ENCODE data around the gene IL26. TPM values are rescaled to one million over a fixed set of nuclear protein-coding genes. Genes with fewer than 3 reads are reported as not detected.

Gene IL26, protein sequence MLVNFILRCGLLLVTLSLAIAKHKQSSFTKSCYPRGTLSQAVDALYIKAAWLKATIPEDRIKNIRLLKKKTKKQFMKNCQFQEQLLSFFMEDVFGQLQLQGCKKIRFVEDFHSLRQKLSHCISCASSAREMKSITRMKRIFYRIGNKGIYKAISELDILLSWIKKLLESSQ
- polyA plus RNA-seq (ENCODE audit: insufficient read length) = not detected

DNA sequence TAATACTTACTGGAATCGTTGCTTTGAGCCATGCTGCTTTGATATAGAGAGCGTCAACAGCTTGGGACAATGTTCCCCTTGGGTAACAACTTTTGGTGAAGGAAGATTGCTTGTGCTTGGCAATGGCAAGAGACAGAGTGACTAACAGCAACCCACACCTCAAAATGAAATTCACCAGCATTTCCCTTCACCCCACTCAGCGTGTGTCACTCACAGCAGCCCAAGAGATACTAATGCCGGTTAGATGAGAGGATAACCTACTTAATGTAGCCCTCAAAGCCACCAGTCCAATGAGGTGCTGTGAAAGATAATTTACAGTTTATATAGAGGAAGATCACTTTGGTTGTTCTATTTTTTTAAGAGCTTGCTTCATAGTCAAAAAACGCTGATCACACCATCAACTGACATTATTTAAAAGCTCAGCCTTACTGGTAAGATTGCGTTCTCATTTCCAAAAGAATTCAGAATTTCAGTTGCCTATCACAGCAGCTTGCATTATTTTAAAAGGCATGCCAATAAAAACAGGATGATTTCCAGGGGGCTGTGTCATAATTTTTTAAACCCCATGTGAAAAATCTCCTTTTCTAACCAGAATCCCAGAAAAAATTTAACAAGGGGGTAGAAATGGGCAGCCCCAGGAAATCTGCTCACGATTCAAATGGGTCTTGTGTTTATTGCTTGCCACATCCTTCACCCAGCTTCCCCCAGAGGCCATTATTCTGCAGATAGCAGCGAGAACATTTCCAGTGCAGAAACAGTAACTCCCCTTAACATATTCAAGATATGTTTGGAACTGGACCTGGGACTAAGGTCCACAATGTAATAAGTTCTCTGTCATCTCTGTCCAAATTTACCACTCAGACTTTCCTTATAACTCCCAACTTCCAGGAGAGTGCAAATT, at the start of gene IL26:
TSS of gene IL26 (minus strand) at position 235 of the 901 bp plus-strand sequence. CDS start at position 181, 54 bp downstream.
- DNase-seq = no peak

DNA sequence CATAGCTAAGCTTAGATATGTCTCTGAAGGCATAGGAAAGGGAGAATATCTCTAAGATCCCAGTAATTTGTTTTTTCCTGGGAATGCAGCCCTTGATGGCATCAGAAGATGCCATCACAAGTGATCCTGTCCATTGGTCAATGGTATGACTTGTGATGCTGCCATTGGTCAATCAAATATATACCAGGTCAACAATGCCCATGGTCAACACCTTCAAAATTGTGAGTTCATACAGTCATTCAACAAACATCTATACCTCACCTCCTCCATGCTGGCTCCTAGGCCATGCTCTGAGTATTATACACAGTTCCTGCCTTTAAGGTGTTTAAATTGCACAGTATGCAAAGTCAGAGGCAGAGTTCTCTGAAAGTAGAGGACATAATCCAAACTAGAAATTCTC, 47.1 kb upstream of the IL26 start:
- no peak for DNase-seq

DNA sequence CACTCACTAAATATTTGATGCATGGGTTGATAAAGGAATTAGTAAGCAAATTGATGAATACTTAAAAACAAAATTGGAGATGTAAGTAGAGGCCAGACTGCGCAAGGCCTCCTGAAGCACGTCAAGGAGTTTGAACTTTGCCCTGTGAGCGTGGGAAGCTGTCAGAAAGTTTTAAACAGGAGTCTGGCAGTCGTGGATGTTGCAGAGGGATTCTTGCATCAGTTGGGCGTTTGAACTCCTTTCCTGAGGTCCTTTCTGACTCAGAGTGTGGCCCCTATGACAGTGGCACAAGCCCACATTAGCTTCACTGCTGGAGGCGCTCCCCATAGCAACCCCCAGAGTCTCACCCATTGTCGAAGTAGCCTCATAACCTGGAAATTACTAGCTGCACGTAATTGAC, 45.7 kb upstream of the IL26 start:
- DNase-seq = no peak

DNA sequence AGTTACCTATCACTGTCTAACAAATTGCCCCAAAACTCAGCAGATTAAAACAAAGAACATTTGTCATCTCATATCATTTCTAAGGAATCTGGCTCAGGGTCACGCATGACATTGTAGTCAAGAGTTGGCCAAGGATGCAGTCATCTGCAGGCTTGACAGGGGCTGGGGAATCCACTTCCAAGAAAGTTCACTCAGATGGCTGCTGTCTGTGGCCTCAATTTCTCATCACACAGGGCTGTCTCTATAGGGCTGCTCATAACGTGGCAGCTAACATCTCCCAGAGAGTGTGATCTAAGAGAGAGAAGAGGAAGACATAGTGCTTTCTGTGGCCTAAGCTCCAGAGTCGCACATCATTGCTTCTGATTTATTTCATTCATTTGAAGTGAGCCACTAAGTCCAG, 44.7 kb upstream of the IL26 start:
- DNase-seq = no peak

DNA sequence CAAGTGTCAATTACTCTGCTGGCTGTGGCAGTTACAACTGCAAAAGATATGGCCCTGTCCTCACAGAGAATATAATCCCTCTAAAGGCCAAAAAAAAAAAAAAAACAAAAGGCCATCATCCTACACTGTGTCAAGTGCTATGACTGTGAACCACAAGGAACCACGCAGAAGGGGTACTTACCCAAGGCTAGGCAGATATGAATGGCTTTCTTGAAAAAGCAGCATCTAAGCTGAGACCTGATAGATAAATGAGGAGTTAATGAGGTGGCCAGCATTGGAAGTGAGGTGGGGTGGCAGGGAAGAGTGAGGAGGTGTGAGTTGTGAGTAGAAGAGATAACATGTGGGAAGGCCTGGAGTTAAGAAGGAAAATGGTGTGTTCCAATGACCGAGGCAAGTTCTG, 44.2 kb upstream of the IL26 start:
- no peak for DNase-seq

DNA sequence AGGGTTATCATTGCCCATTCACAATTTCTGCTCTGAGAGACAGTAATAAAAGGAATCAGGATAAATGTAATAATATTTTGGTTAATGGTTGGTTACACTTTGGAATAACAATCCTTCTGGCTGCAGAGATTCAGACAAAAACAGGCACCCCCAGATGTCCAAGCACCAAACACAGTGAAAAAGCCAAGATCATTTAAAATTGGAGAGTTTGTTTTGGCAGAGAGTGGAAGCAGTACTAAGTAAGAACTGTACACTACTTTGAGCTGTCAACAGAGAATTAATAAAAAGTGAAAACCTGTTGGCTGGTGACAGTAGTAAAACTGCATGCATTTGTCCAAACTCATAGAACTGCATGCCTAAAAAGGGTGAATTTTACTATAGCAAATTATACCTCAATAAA, 43.4 kb upstream of the IL26 start:
- DNase-seq = no peak

DNA sequence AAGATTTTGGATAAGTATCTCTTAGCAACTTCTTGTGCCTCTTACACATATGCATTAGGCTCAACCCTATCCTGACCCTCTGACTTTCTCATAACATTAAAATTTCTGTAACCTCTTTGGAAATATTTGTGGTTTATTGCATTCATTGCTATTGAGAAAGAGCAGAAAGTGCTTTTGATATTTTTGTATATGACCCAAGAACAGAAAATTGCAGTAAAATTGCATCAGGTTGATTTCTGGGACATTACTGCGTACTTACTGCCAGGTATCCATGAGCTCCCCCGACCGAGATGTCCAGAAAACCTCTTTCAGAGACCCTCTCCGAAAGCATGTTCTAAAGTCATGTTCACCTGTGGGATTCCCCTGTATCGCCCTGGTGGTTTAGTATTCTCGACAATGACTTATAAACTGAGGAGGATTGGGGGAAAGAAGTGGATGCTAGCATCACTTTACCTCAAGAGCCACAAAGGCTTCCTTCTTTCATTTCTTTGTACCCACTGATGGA, 42.3 kb upstream of the IL26 start:
- DNase-seq = no peak

DNA sequence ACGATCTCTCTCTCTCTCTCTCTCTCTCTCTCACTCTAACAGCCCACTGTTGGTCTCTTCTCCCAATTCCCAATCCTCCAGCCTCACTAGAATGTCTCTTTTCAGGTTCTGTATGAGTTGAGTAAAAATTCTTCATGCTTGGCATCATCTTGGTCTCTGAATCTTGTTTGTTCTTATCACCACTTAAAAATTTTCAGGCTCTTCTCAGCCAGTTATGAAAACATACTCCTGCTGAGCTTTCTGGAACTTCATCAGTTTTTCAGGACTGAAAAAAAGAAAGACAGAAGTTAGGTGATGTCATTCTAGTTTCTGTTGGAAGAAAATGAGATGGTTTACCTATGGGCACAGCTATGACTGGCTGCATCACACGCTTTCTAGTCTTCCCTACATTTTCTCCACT, 39.2 kb upstream of the IL26 start:
- no peak for DNase-seq

DNA sequence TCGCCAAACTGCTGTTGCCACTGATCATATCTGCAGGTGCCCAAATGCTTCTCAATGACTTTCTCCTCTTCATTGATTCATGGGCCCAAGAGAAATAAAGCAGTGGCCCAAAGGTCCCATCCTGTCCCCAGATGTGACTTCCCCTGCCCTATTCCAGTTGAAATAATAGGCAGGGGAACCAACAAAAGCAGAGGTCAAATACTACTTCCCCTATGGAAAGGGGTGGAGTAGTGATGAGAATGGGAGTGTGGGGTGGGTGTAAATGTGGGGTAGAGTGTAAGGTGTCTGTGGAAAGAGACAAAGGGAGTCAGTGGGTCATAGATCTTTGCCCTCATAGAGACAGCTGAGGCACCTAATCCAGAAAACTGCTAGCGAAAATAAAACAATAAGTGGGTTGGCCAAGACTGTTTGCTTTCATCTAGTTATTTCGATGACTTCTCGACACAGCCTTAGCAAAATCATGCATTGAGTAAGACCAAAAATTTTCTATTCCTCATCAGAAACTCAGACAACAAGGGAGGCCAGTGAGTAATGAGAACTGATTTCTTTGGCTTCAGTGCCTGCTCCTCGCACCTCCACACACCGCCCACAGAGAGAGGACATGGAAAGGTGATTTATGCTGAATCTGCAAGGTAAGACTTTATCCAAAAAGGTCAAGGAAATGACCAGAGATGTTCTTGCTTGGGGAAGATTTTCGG, 38.7 kb upstream of the IL26 start:
- DNase-seq = no peak

DNA sequence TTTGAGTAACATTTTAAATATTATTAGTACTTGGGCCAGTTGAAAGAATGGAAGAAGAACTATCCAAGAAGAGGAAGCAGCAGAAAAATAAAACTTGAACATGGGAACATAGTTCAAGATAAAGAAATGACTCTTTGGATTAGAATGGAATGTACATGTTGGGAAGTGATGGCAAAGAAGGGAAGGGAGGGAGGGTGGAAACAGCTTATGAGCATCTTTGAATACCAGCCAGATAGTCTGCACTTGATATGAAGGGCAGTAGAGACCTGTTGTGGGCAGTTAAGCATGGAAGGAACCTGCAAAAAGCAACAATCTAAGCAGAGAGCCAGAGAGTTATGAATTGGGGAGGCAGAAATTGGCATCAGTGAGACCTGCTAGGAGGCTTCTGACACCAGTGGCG, 37.8 kb upstream of the IL26 start:
- no peak for DNase-seq

DNA sequence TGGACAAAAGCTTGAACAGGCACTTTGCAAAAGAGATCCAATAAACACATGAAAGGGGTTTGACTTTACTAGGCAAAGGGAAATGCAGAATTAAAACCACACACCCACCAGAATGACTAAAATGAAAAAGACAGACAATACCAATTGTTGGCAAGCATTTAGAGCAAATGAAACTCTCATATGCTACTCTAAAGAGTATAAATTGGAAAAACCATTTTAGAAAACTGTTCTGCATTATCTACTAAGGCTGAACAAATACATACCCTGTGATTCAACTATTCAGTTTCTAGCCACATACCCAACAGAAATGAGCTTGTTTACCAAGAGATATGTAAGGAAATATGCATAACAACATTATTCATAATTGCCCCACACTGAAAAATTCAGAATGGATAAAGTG, 36.3 kb upstream of the IL26 start:
- DNase-seq = no peak

DNA sequence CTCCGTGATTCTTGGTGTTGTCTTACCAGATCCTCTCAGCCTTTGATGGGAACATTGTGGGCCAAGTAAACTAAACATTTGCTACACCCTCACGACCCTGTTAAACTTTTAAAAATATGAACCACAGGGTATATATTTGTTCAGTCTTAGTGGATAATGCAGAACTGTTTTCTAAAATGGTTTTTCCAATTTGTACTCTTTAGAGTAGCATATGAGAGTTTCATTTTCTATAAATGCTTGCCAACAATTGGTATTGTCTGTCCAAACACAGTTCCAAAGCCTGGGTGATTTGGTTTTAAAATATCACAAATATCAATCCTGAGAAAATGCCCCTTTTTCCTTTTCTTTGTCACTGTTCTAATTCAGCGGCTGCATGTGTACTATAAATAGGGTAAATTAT, 34.5 kb upstream of the IL26 start:
- no peak for DNase-seq

DNA sequence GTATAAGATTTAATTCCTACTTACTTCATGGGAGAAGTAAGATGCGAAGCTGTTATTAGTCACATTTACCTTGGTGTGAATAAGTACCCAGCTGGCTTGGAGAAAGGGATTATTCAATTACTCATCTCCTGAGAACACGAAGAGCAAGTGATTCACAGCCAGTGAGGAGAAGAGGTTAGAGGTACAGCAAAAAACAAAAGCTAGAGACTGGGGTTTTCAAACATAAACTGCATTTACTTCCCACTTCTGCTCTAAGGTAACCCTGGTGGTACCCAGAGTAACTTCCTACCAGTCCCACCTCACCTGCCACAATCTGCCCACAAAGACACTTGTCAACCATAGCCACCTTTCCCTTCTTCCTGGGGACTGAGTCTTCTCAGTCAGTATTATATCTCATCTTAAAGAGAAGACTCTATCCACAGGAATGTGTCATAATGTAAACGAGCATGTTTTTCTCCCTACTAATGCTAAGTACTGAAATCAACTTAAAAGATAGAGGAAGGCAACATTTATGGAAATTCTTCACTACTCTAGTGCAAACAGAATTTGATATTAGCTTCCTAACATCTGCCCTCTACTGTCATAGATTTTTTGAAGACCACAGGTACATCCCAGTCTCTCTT, 33.8 kb upstream of the IL26 start:
- DNase-seq = no peak

DNA sequence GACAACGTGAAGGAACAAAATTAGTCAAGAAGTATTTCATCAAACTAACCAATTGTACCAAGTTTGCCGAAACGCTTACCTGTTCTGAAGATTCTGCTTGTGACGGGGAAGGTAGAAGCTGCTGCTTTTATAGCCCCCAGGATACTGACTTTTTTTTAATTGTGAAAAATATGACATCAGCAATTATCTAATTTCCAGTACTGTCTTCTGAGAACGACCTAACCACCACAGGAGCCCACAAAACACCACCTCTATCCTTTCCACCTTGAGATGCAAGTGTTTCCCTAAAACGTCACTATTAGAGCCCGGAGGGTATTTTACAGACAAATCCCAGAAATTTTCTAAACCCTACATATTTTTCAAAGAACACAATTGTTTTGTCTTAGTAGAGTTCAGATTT, 27.9 kb upstream of the IL26 start, which contains the start of gene IL22:
TSS of gene IL22 (minus strand) at position 101 of the 400 bp plus-strand sequence. CDS start 156 bp downstream, outside the sequence.
- DNase-seq = no peak

DNA sequence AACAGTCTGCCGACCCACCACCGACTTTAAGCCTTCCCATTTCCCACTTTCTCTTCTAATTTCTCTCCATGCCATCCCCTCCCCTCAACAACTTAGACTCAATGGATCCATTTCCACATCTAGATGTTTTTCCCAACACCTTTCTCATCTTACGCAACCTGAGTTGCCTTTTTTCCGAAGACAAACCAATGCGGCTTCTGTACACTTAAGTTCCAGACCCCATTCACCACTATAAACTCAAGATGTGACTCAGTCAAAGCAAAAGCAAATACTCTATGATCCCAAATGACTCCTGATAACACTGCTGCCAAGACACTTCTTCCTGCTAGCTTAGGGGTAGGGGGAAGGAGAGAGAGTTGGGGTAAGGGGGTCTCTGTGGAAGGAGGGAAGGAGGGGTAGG, 26.5 kb upstream of the IL26 start:
- no peak for DNase-seq

DNA sequence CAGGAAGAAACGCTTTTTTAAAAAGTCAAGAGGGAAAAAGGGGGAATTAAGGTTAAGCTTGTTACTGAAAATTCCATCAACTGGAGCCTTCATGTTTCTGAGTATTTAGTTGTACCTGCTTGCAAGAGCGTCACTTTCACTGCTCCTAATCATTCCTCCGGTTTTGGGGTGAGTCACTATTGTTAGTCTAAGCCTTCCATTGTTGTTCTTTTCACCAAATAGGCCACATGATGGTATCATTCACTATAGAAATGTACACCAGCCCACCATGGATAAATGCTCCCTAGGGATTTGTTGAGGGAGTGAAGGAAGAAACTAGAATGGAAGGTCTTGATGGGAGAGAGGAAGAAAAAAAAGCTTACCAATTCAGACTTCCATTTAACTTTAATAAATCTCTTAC, 24.8 kb upstream of the IL26 start:
- no peak for DNase-seq

DNA sequence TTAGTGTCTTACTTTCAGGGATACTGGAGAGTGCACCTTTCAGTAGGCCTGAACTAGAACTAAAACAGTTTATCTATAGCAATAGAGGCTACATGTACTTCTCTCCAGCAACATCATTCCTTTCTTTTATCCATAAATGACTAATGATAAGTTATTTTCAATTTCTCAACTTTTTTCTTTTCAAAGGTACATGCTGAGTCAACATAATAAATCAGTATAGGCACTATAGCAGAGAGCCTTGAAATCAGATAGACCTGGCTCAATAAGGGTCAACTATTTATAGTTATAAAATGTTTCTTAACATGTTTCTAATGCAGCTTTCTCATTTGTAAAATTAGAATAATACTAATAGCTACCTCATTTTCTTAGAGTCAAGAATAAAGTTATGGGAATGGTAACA, 22.2 kb upstream of the IL26 start:
- DNase-seq = no peak

DNA sequence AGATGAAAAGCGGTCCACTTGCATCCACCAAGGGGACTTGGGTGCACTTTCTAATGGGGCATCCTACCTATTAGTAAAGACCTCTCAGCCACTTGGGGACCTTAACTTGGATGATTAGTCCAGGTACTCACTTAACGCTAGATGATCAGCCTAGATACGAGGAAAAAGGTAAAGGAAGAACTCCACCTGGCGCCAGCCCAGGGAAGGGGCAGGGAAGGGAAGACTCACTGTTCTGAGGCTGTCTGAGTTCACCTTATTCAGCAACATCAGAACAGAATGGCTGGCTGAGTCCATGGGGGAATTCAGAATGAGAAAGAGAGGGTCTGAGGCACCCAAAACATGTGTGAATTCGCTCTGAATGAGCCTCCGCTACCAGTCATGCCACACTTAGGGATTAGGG, 20.7 kb upstream of the IL26 start:
- DNase-seq = no peak

DNA sequence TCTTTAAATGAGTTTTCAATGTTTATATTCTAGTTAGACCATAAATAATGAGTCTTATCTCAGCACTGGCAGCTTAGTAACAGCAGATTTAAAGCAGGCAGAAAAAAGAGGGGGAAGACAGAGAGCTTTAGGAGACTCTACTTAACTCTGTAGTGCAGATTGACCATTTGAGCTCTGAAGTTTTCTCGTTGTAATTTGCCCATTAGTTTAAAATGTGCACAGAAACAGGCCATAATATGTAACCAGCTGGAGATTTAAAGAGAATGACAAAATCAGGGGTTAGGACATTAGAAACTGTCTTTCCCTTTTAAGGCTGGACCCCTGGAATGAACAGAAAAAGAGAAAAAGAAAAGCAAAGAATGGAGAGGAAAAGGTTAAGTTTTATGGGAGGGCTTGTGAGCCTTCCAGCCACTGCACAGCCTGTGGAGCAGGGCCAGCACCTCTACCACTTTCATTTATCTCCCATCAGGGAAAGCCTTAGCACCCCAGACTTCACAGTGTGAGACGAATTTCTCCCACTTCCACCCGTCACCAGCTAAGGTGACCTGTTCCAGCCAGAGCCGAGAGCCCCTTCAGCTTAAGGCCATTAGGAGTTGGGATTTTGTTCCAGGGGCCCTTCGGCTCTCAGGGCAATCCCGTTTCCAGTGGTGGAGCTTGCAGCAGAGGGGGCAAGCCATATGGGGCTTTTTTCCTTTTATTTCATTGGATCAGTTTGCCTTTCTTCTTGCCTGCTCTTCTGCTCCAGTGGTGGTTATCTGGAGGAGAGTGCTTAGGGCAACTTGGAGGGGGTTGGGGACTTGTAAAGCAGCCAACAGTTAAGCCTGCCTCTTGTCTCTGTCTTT, 19.8 kb upstream of the IL26 start:
- DNase-seq = no peak

DNA sequence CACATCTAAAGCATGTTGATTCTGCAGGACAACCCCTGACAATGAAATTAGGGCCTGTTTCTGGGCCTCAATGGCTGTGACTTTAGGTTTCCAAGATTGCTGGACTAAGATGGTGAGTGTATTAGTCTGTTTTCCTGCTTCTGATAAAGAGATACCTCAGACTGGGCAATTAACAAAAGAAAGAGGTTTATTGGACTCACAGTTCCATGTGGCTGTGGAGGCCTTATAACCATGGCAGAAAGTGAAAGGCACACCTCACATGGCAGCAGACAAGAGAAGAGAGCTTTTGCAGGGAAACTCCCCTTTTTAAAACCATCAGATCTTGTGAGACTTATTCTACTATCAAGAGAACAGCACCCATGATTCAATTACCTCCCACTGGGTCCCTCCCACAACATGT, 17.2 kb upstream of the IL26 start:
- DNase-seq = no peak

DNA sequence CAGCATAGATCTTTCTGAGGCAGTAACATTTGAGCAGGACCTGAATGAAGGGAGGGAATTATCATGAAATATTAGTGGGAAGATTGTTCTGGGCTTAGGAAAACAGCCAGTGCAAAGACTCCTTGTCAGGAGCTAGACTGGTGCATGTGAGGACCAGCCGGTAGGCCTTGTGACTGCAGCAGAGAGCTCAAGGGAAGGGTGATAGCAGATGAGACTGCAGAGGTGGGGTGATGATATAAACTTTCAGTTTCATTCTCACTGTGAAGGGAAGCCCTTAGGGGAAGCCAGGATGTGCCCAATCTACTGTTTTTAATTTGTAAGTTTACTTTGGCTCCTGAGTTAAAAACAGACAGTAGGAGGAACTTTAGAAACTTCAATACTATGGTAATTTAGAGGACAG, 15.4 kb upstream of the IL26 start:
- no peak for DNase-seq

DNA sequence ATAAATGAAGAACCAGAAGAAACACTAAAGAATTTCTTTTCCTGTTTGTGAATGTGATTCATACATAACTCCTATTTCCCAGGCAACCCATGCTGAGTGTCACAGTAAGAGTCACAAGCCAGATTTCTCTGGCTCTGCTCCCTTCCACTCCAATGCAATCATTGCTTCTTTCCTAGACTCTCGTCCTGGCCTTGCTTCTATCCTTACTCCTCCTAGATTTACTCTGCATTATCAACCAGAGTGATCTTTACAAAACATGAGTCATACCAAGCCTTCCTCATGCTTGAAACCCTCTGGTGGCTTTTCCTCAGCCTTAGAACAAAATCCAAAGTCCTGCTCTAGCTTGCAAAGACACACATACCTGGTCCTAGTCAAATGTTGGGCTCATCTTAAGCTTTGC, 14.5 kb upstream of the IL26 start:
- DNase-seq = no peak
